PFSK-1 (cell line): ENCODE results near the gene HOXB9.

Source experiments
- FOXP2 ChIP-seq: optimal IDR thresholded peaks from 2 replicates; pipeline ENCODE3; 2011; ENCODE audit warnings: borderline replicate concordance, control low read depth, inconsistent platforms; ENCODE audit not compliant: insufficient read depth; ENCODE audit errors: extremely low read length, extremely low read depth
- POLR2AphosphoS5 ChIP-seq: IDR thresholded peaks from 2 replicates; pipeline ENCODE4 v1.6.1; 2012; ENCODE audit warnings: low read depth, mild to moderate bottlenecking, control low read depth, low read length, moderate library complexity
- SIN3A ChIP-seq: IDR thresholded peaks from 2 replicates; pipeline ENCODE4 v1.6.1; 2012; ENCODE audit warnings: mild to moderate bottlenecking, low read length, moderate library complexity, borderline replicate concordance; ENCODE audit not compliant: insufficient read depth
- TAF1 ChIP-seq: IDR thresholded peaks from 2 replicates; pipeline ENCODE4 v1.6.1; 2012; ENCODE audit warnings: low read length, control low read depth, borderline replicate concordance; ENCODE audit not compliant: insufficient read depth
- TF ChIP-seq, protein P1 (sequence below), 2 experiments: IDR thresholded peaks; 2 replicates each; pipeline versions ENCODE4 v1.6.1 to v1.8.0; 2011 to 2012; ENCODE audit warnings: low read depth in 2 of 2, low read length in 2 of 2, control low read depth in 1 of 2, inconsistent platforms in 1 of 2, mild to moderate bottlenecking in 1 of 2, moderate library complexity in 1 of 2; ENCODE audit not compliant: insufficient read depth in 1 of 2

The HOXB9 gene

DNA sequence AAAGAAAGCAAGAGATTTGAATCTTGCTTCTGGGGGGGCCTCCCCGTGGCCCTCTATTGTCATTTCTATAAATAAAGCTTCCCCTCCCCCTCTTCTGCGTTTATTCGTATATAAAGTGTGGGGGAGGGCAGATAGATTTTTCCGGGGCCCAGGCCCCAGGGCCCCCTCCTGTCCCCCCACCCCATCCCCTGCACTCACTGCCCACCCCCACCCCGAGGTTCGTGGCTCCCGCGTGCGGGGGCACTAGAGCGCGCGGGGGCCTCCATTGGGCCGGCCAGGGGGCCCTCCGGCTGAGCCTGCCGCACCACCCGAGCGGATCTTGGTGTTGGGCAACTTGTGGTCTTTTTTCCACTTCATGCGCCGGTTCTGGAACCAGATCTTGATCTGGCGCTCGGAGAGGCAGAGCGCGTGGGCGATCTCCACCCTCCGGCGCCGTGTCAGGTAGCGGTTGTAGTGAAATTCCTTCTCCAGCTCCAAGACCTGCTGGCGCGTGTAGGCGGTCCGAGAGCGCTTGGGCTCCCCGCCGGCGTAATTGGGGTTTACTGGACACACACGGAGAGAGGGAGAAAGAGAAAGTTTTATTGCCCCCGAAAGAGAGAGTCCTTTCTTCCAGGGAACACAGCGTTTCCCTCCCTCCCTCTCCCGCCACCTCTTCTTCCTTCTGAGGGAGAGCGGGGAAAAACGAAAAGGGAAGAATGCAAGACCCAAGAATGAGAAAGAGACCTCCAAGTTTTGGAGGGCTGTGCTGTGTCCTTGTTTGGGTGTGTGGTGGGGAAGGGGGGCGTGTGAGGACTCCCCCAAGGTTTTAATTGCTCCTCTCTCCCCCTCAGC, 49.5 kb downstream of the HOXB9 start:
- no peak for TF ChIP-seq POLR2AphosphoS5
- TF ChIP-seq, protein P1, sequence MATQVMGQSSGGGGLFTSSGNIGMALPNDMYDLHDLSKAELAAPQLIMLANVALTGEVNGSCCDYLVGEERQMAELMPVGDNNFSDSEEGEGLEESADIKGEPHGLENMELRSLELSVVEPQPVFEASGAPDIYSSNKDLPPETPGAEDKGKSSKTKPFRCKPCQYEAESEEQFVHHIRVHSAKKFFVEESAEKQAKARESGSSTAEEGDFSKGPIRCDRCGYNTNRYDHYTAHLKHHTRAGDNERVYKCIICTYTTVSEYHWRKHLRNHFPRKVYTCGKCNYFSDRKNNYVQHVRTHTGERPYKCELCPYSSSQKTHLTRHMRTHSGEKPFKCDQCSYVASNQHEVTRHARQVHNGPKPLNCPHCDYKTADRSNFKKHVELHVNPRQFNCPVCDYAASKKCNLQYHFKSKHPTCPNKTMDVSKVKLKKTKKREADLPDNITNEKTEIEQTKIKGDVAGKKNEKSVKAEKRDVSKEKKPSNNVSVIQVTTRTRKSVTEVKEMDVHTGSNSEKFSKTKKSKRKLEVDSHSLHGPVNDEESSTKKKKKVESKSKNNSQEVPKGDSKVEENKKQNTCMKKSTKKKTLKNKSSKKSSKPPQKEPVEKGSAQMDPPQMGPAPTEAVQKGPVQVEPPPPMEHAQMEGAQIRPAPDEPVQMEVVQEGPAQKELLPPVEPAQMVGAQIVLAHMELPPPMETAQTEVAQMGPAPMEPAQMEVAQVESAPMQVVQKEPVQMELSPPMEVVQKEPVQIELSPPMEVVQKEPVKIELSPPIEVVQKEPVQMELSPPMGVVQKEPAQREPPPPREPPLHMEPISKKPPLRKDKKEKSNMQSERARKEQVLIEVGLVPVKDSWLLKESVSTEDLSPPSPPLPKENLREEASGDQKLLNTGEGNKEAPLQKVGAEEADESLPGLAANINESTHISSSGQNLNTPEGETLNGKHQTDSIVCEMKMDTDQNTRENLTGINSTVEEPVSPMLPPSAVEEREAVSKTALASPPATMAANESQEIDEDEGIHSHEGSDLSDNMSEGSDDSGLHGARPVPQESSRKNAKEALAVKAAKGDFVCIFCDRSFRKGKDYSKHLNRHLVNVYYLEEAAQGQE (IDR thresholded peaks at IDR 0.05; ENCODE audit: insufficient read depth in 1 of 2, low read depth in 2 of 2, low read length in 2 of 2) = no peak
- TF ChIP-seq TAF1 = no peak
- no peak for TF ChIP-seq SIN3A
- TF ChIP-seq FOXP2 = no peak

DNA sequence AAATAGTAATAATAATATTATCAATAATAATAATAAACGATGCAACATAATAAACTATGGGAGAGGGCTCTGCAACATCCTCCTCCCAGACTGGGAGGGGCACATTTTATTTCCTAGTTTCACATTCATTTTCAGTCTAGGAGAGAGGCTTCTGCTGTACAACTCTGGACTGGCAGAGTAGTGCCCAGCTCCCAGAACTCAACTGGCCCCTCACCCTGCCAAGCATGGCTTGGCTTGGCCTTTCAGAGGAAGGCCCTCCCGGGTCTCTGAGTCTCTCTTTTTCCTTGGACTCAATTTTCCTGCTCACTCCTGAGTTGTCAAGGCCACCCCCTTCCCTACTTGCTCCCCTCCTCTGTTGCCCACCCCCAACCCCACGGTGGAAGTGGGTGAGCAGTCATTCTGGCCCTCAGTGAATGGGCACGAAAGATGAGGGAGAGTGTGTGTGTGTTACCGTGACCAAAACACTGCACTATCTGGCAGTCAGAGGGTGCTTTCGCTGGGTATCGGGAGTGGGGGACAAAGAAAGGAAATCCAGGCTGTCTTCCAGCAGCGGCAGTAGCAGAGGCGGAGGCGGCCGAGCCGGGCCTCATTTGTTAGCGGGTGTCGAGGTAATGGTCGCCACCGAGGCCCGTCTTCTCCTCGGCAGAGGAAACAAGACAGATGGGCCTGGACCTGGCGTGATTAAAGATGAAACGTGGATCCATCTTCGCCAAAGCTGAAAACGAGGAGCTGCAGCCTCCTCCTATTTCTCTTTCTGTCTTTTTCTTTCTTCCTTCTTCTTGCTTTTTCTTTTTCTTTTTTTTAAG, 50.3 kb downstream of the HOXB9 start:
- TF ChIP-seq SIN3A = no peak
- TF ChIP-seq POLR2AphosphoS5 = no peak
- TF ChIP-seq FOXP2 = no peak
- no peak for TF ChIP-seq TAF1
- TF ChIP-seq, protein P1 (IDR thresholded peaks at IDR 0.05; ENCODE audit: insufficient read depth in 1 of 2, low read depth in 2 of 2, low read length in 2 of 2) = no peak

DNA sequence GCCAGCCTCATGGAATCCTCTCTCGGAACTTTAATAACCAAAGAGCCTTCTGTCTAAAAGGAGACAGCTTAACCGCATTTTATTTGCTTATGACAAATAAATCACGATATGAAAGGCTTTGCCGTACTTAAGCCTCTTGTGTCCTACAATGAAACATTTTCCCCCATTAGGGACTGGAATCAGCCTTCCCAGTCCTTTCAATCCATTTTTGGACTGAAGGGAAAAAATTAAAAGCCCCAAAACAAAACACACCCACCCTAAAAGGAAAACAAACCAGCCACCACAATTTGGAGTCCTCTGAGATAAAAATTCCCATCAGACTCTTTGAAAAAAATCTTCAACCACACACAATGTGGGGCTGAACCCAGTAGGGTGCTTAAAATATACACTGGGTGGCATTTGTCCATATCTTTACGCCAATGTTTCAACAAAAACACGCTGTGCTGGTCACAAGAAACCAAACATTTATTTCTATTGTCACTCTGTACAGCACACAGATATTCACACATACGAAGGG, 51.0 kb downstream of the HOXB9 start:
- TF ChIP-seq SIN3A (no peak), TAF1 (no peak), FOXP2 (no peak), POLR2AphosphoS5 (no peak)
- TF ChIP-seq, protein P1 (IDR thresholded peaks at IDR 0.05; ENCODE audit: insufficient read depth in 1 of 2, low read depth in 2 of 2, low read length in 2 of 2) = no peak

DNA sequence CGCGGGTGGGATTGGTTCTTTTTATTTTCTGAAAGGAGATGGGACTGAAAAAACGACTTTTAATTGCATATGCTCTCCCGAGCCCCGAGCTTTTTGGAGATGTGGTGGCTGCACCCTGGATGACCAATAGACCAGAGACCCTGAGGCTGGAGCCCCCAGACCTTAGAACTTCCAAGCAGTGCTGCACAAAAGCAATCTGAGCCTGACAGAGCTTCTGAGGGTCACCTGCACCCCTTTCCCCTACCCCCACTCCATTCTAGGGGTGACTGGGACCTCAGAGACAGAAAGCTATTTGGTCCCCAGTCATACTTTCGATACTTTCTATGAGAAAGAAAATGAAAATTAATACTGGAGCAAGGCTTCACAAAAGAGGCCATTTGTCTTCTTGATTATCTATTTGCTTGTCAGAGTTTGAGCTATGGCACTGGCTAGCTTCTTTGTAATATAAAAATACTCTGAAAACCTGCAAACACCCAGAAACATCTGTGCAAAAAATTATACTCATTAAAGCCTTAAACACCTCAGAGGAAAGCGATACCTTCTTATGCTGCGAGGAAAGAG, 51.6 kb downstream of the HOXB9 start:
- TF ChIP-seq POLR2AphosphoS5 (no peak), SIN3A (no peak)
- TF ChIP-seq, protein P1 (IDR thresholded peaks at IDR 0.05; ENCODE audit: insufficient read depth in 1 of 2, low read depth in 2 of 2, low read length in 2 of 2) = no peak
